ACC112 (cell line): ENCODE data around the gene L3MBTL3.
"Not testable (repeated sequence)": the region's sequence is repeated elsewhere in the genome, so short reads cannot be mapped to it uniquely, and the experiment has no call there.

ENCODE experiments used
- H2AFZ ChIP-seq: fragments of 200-600 bp; sonication (generic); one replicate; pipeline ENCODE4 v1.6.0; 2017; ENCODE audit warnings: antibody characterized with exemption, low read length; ENCODE audit not compliant: unreplicated experiment
- H3K27ac ChIP-seq: fragments of 200-600 bp; sonication (generic); 2 replicates; pipeline ENCODE4 v1.5.1; 2014; ENCODE audit warnings: low read depth, mild to moderate bottlenecking, antibody characterized with exemption, low read length, moderate library complexity
- H3K27me3 ChIP-seq: fragments of 200-600 bp; sonication (generic); 2 replicates; pipeline ENCODE4 v1.6.1; 2014; ENCODE audit warnings: mild to moderate bottlenecking, antibody characterized with exemption, low read length, moderate library complexity, mixed read lengths; ENCODE audit not compliant: insufficient read depth
- H3K36me3 ChIP-seq: fragments of 200-600 bp; sonication (generic); 2 replicates; pipeline ENCODE4 v1.6.1; 2016; ENCODE audit warnings: mild to moderate bottlenecking, antibody characterized with exemption, low read length, moderate library complexity, mixed read lengths; ENCODE audit not compliant: insufficient read depth
- H3K4me1 ChIP-seq: fragments of 200-600 bp; sonication (generic); one replicate; pipeline ENCODE4 v1.6.1; 2016; ENCODE audit warnings: low read length, mixed read lengths; ENCODE audit not compliant: insufficient read depth, unreplicated experiment, control insufficient read depth
- H3K4me3 ChIP-seq: fragments of 200-600 bp; sonication (generic); 2 replicates; pipeline ENCODE4 v1.5.1; 2014; ENCODE audit warnings: mild to moderate bottlenecking, low read depth, low read length
- H3K79me2 ChIP-seq: fragments of 200-600 bp; sonication (generic); one replicate; pipeline ENCODE4 v1.6.0; 2016; ENCODE audit warnings: low read length; ENCODE audit not compliant: control insufficient read depth, unreplicated experiment, insufficient read depth

Gene L3MBTL3

DNA sequence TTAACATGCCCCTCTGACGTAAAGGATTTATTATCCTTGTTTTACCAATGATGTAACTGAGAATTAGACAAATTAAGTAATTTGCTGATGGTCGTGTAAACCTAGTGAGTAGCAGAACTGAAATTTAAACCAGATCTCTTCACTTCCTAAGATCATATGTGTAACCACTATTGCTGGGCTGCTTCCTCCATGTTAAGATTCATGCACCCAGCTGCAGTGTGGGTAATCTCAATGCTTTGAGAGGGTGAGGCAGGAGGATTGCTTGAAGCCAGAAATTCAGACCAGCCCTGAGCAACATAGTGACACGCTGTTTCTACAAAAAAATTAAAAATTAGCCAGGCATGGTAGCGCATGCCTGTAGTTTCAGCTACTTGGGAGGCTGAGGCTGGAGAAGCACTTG, 97.9 kb downstream of the L3MBTL3 start:
- Histone ChIP-seq H3K4me3 (no peak overlapping the region), H3K36me3 (no peaks in the 10 kb centered on the region), H3K79me2 (no peaks in the 10 kb centered on the region), H3K27me3 (no peaks in the 10 kb centered on the region), H3K27ac (no peak overlapping the region), H2AFZ (no peak overlapping the region), H3K4me1 (no peaks in the 10 kb centered on the region)

DNA sequence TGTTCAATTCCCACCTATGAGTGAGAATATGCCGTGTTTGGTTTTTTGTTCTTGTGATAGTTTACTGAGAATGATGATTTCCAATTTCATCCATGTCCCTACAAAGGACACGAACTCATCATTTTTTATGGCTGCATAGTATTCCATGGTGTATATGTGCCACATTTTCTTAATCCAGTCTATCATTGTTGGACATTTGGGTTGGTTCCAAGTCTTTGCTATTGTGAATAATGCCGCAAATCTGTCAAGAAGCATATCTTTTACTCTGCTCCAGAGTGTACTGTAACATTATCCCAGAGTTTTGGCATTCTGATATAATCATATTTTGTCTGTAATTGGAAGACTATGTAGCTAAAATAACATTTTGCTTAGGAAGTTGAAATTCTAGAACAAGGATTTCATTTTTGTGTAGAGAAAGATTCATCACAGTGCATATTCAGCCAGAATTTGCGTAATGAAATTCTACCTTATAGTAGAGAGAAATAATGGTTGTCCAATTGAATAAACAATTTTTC, 98.9 kb downstream of the L3MBTL3 start:
- H3K79me2 ChIP-seq, H3K4me1 ChIP-seq, H3K36me3 ChIP-seq, H3K4me3 ChIP-seq, H3K27ac ChIP-seq, H3K27me3 ChIP-seq, H2AFZ ChIP-seq: not testable (repeated sequence)

- Histone ChIP-seq H3K79me2 (no peaks in the 10 kb centered on the region), H3K27ac (no peak overlapping the region), H3K4me3 (no peak overlapping the region), H3K4me1 (no peaks in the 10 kb centered on the region), H3K36me3 (no peaks in the 10 kb centered on the region), H2AFZ (no peak overlapping the region), H3K27me3 (no peaks in the 10 kb centered on the region)
These were observed 99.9 kb downstream of the L3MBTL3 start for GRCh38 chr6:130118236-130118635.

- Histone ChIP-seq H3K27me3 (no peaks in the 10 kb centered on the region), H3K36me3 (no peaks in the 10 kb centered on the region), H2AFZ (no peak overlapping the region), H3K79me2 (no peaks in the 10 kb centered on the region), H3K4me1 (no peaks in the 10 kb centered on the region), H3K27ac (no peak overlapping the region), H3K4me3 (no peak overlapping the region)
These were observed 100.8 kb downstream of the L3MBTL3 start for GRCh38 chr6:130119211-130119610.

GRCh38 chr6:130120731-130121130, 102.3 kb downstream of the L3MBTL3 start:
- H3K4me3 ChIP-seq, result no peak overlapping the region
- H3K4me1 ChIP-seq, result no peaks in the 10 kb centered on the region

DNA sequence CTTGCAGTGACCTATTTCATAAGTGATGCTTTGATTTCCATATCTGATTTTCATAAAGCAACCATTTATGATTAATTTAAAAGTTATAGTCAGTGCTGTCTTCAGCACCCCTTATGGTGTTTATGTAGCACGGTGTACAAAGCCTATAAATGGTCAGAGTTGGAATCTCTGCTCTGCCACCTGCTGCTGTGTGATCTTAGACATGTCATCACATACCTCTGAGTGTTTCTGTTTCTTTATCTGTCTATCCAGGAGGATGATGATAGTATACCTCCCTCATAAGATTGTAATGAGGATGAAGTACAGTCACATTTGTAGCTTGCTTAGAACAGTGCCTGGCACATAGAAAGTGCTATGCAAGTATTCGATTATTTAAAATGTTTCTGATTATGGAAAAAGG, 103.9 kb downstream of the L3MBTL3 start:
- Histone ChIP-seq H3K27me3 (no peaks in the 10 kb centered on the region), H3K4me1 (no peaks in the 10 kb centered on the region), H2AFZ (no peak overlapping the region)

More at GRCh38 chr6:130120731-130121130, 102.3 kb downstream of the L3MBTL3 start:
- no peaks in the 10 kb centered on the region for H3K79me2 ChIP-seq
- H2AFZ ChIP-seq, result no peak overlapping the region
- H3K36me3 ChIP-seq, result no peaks in the 10 kb centered on the region
- H3K27ac ChIP-seq, result no peak overlapping the region
- H3K27me3 ChIP-seq, result no peaks in the 10 kb centered on the region

DNA sequence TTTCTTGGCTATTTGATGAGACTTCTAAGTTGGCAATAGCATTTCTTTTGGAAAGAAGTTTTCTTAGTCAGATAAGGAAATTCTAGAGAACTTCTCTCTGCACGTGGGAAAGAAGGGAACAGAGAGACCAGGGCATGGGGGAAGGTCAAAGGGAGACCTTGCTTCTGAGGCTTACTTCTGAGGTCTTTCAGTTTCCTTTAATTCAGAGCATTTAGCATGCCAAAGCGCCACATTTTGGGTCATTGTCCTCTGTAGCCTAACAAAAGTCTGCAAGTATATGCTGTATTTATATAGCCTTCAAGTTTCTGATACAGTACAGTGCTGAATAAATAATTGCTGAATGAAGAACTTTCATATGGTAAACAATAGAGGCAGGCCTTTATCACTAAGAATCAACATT, 108.8 kb downstream of the L3MBTL3 start:
- no peaks in the 10 kb centered on the region for H3K27me3 ChIP-seq
- H2AFZ ChIP-seq, result no peak overlapping the region
- no peaks in the 10 kb centered on the region for H3K36me3 ChIP-seq
- no peaks in the 10 kb centered on the region for H3K79me2 ChIP-seq
- H3K4me1 ChIP-seq, result no peaks in the 10 kb centered on the region
- no peak overlapping the region for H3K27ac ChIP-seq
- H3K4me3 ChIP-seq, result no peak overlapping the region

More for the DNA sequence above, 103.9 kb downstream of the L3MBTL3 start:
- H3K27ac ChIP-seq, result no peak overlapping the region
- no peaks in the 10 kb centered on the region for H3K36me3 ChIP-seq
- no peaks in the 10 kb centered on the region for H3K79me2 ChIP-seq
- no peak overlapping the region for H3K4me3 ChIP-seq

GRCh38 chr6:130128326-130128725, 109.9 kb downstream of the L3MBTL3 start:
- H3K4me1 ChIP-seq, result no peaks in the 10 kb centered on the region
- no peaks in the 10 kb centered on the region for H3K36me3 ChIP-seq
- no peak overlapping the region for H3K4me3 ChIP-seq
- H3K27ac ChIP-seq, result no peak overlapping the region
- no peak overlapping the region for H2AFZ ChIP-seq
- H3K79me2 ChIP-seq, result no peaks in the 10 kb centered on the region
- H3K27me3 ChIP-seq, result no peaks in the 10 kb centered on the region

- no peaks in the 10 kb centered on the region for H3K79me2 ChIP-seq
- H3K4me3 ChIP-seq, result no peak overlapping the region
- H3K4me1 ChIP-seq, result no peaks in the 10 kb centered on the region
- no peak overlapping the region for H2AFZ ChIP-seq
- no peaks in the 10 kb centered on the region for H3K36me3 ChIP-seq
- no peaks in the 10 kb centered on the region for H3K27me3 ChIP-seq
- H3K27ac ChIP-seq, result no peak overlapping the region
These were observed 111.4 kb downstream of the L3MBTL3 start for GRCh38 chr6:130129762-130130246.

DNA sequence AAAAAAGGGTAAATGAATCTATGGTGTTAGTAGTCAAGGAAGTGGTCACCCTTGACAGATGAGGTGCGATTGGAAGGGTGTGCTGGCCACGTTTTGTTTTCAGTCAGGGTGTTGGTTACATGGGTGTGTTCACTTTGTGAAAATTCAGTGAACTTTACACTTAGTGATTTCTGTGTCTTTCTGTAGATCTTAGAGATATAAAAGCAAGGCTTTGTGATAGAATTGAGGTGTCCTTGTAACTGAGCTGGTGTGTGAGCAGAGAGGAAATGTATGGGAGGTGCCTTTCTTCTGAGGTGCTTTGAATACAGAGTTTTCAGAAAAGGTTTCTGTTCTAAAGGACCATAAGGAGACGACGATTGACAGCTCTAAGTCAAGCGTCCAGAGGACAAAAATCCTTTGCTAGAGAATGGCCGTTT, 113.9 kb downstream of the L3MBTL3 start:
- Histone ChIP-seq H3K4me3 (no peak overlapping the region), H3K36me3 (no peaks in the 10 kb centered on the region), H3K79me2 (no peaks in the 10 kb centered on the region), H2AFZ (no peak overlapping the region), H3K4me1 (no peaks in the 10 kb centered on the region), H3K27ac (no peak overlapping the region), H3K27me3 (no peaks in the 10 kb centered on the region)

GRCh38 chr6:130134582-130134981, 116.2 kb downstream of the L3MBTL3 start:
- no peak overlapping the region for H2AFZ ChIP-seq
- H3K4me1 ChIP-seq, result no peaks in the 10 kb centered on the region
- no peaks in the 10 kb centered on the region for H3K36me3 ChIP-seq
- no peak overlapping the region for H3K4me3 ChIP-seq
- H3K27ac ChIP-seq, result no peak overlapping the region
- no peaks in the 10 kb centered on the region for H3K27me3 ChIP-seq
- no peaks in the 10 kb centered on the region for H3K79me2 ChIP-seq
